ENCODE measurements around the gene HIGD1B.

DNA sequence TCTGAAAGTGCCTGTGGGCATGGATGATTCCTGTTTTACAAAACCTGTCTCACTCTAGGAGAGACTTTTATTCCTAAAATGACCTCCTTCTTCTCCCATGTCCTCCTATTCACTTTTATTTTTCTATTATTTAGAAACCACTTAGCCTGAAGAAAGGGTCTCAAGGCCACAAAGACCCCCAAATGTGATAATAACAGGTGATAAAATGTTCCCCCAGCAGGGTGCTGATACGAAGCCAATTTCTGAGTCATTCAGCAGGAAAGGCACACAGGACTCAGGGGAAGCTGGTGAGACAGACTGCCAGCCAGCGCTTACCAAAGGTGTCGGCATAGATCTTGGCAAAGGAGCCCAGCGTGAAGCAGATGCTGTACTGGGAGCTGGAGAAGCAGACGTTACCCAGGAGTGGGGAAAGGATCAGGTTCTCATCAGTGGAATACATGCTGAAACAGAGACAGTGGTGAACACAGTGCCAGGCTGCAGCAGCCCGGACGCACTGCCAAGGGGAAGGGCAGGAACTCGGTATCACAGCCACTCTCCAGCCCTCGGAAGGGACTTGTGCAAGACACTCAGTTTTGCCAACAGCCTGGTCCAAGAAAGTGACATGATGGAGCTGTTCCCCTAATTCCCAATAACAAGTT is 24.6 kb downstream of the HIGD1B start:
- TF ChIP-seq EP300 (IDR thresholded peaks at IDR 0.05) (no peak), POLR2A (IDR thresholded peaks at IDR 0.05; ENCODE audit: low read depth) (no peak), POLR2AphosphoS5 (IDR thresholded peaks at IDR 0.05) (no peak)
- TF ChIP-seq, protein P1, sequence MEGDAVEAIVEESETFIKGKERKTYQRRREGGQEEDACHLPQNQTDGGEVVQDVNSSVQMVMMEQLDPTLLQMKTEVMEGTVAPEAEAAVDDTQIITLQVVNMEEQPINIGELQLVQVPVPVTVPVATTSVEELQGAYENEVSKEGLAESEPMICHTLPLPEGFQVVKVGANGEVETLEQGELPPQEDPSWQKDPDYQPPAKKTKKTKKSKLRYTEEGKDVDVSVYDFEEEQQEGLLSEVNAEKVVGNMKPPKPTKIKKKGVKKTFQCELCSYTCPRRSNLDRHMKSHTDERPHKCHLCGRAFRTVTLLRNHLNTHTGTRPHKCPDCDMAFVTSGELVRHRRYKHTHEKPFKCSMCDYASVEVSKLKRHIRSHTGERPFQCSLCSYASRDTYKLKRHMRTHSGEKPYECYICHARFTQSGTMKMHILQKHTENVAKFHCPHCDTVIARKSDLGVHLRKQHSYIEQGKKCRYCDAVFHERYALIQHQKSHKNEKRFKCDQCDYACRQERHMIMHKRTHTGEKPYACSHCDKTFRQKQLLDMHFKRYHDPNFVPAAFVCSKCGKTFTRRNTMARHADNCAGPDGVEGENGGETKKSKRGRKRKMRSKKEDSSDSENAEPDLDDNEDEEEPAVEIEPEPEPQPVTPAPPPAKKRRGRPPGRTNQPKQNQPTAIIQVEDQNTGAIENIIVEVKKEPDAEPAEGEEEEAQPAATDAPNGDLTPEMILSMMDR (IDR thresholded peaks at IDR 0.05) = no peak

All from esophagus muscularis mucosa (tissue), 4 donors.